ENCODE results near the gene STON1.

The STON1 gene

GRCh38 chr2:48584551-48584950 lies 54.6 kb downstream of the STON1 start:
- H3K36me3 ChIP-seq (replicated peaks; ENCODE audit: insufficient read depth, low read length), result no peaks in the 10 kb centered on the region
- no peaks in the 10 kb centered on the region for H4K20me1 ChIP-seq (ENCODE audit: insufficient read depth, low read length)
- no peaks in the 10 kb centered on the region for H3K9me2 ChIP-seq (replicated peaks; ENCODE audit: insufficient read depth, low read length)
- no peaks in the 10 kb centered on the region for H3K9me3 ChIP-seq (replicated peaks; ENCODE audit: insufficient read depth, low read length)
- no peaks in the 10 kb centered on the region for H3K27me3 ChIP-seq (replicated peaks; ENCODE audit: insufficient read depth, low read length)
- H3K27ac ChIP-seq (ENCODE audit: low read length), result no peak overlapping the region
- DNase-seq, result no peak
- no peak overlapping the region for H3K4me3 ChIP-seq (ENCODE audit: low read length)
- no peak overlapping the region for H2AFZ ChIP-seq (ENCODE audit: low read length)
- no peaks in the 10 kb centered on the region for H3K4me1 ChIP-seq (ENCODE audit: low read length)
- no peaks in the 10 kb centered on the region for H3K79me2 ChIP-seq (ENCODE audit: low read length)
- no peak overlapping the region for H3K9ac ChIP-seq (ENCODE audit: low read length)
- H3F3A ChIP-seq (ENCODE audit: insufficient read depth, low read length), result no peaks in the 10 kb centered on the region
- H3K4me2 ChIP-seq (ENCODE audit: low read depth, low read length), result no peak overlapping the region
- TF ChIP-seq EZH2 (optimal IDR thresholded peaks at IDR 0.05; ENCODE audit: low read depth, low read length) (no peak), CTCF (IDR thresholded peaks at IDR 0.05; ENCODE audit: low read length) (no peak), EZH2phosphoT487 (IDR thresholded peaks at IDR 0.05; ENCODE audit: low read length) (no peak)

GRCh38 chr2:48586433-48586832 lies 56.5 kb downstream of the STON1 start:
- H3K9ac ChIP-seq (ENCODE audit: low read length), result no peak overlapping the region
- no peaks in the 10 kb centered on the region for H3K4me1 ChIP-seq (ENCODE audit: low read length)
- H4K20me1 ChIP-seq (ENCODE audit: insufficient read depth, low read length), result no peaks in the 10 kb centered on the region
- no peak overlapping the region for H3K4me3 ChIP-seq (ENCODE audit: low read length)
- TF ChIP-seq EZH2 (optimal IDR thresholded peaks at IDR 0.05; ENCODE audit: low read depth, low read length) (no peak), CTCF (IDR thresholded peaks at IDR 0.05; ENCODE audit: low read length) (no peak), EZH2phosphoT487 (IDR thresholded peaks at IDR 0.05; ENCODE audit: low read length) (no peak)
- no peaks in the 10 kb centered on the region for H3K9me2 ChIP-seq (replicated peaks; ENCODE audit: insufficient read depth, low read length)
- DNase-seq, result no peak
- H3K36me3 ChIP-seq (replicated peaks; ENCODE audit: insufficient read depth, low read length), result no peaks in the 10 kb centered on the region
- no peaks in the 10 kb centered on the region for H3K79me2 ChIP-seq (ENCODE audit: low read length)
- no peak overlapping the region for H3K27ac ChIP-seq (ENCODE audit: low read length)
- no peak overlapping the region for H2AFZ ChIP-seq (ENCODE audit: low read length)
- H3K9me3 ChIP-seq (replicated peaks; ENCODE audit: insufficient read depth, low read length), result no peaks in the 10 kb centered on the region
- no peaks in the 10 kb centered on the region for H3F3A ChIP-seq (ENCODE audit: insufficient read depth, low read length)
- no peak overlapping the region for H3K4me2 ChIP-seq (ENCODE audit: low read depth, low read length)
- H3K27me3 ChIP-seq (replicated peaks; ENCODE audit: insufficient read depth, low read length), result no peaks in the 10 kb centered on the region

- no peaks in the 10 kb centered on the region for H3K36me3 ChIP-seq (replicated peaks; ENCODE audit: insufficient read depth, low read length)
- no peaks in the 10 kb centered on the region for H3K27me3 ChIP-seq (replicated peaks; ENCODE audit: insufficient read depth, low read length)
- no peak overlapping the region for H3K4me3 ChIP-seq (ENCODE audit: low read length)
- H3K27ac ChIP-seq (ENCODE audit: low read length), result no peak overlapping the region
- no peaks in the 10 kb centered on the region for H4K20me1 ChIP-seq (ENCODE audit: insufficient read depth, low read length)
- H3K79me2 ChIP-seq (ENCODE audit: low read length), result no peaks in the 10 kb centered on the region
- no peak overlapping the region for H3K4me2 ChIP-seq (ENCODE audit: low read depth, low read length)
- DNase-seq, result no peak
- TF ChIP-seq EZH2phosphoT487 (IDR thresholded peaks at IDR 0.05; ENCODE audit: low read length), result no peak
- TF ChIP-seq CTCF (IDR thresholded peaks at IDR 0.05; ENCODE audit: low read length), result no peak
- no peaks in the 10 kb centered on the region for H3F3A ChIP-seq (ENCODE audit: insufficient read depth, low read length)
- H3K4me1 ChIP-seq (ENCODE audit: low read length), result no peaks in the 10 kb centered on the region
- no peaks in the 10 kb centered on the region for H3K9me2 ChIP-seq (replicated peaks; ENCODE audit: insufficient read depth, low read length)
- no peak overlapping the region for H3K9ac ChIP-seq (ENCODE audit: low read length)
- H2AFZ ChIP-seq (ENCODE audit: low read length), result no peak overlapping the region
- no peaks in the 10 kb centered on the region for H3K9me3 ChIP-seq (replicated peaks; ENCODE audit: insufficient read depth, low read length)
Measured at GRCh38 chr2:48587560-48587959, 57.6 kb downstream of the STON1 start.

Measured in MM.1S (cell line).